Measurements from ENCODE around the gene ALPK1. TPM values are rescaled to one million over a fixed set of nuclear protein-coding genes. Genes with fewer than 3 reads are reported as not detected.

ALPK1 gene
- total and polyA plus RNA-seq, 11 donors: 1.3 to 21.7 (median 3.2) TPM

DNA sequence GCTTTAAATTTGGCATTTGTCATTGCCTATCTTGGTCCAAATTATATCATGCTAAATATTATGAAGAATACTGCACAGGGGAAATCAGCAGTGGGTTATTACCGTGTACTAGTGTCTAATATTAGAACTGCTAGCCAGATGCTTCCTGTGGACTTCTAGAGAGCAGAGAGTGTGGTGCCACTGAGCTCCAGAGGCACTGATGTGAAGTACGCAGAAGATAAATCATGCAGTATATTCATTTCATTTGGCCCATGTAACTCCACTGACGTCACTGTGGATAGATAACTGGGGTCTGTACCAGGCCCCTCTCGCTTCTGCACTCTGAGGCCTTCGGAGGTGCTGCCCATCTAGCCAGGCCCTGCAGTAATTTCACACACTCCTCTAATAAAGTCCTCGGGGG lies 80.0 kb downstream of the ALPK1 start:
- WGBS, 4 donors: 63 to 73% (median 68%) methylated on average over 4 to 6 of the region's 6 CpGs
- no peak overlapping the region for H3K4me3 ChIP-seq
- TF ChIP-seq POLR2A (IDR thresholded peaks at IDR 0.05): no peak
- TF ChIP-seq, protein P1, sequence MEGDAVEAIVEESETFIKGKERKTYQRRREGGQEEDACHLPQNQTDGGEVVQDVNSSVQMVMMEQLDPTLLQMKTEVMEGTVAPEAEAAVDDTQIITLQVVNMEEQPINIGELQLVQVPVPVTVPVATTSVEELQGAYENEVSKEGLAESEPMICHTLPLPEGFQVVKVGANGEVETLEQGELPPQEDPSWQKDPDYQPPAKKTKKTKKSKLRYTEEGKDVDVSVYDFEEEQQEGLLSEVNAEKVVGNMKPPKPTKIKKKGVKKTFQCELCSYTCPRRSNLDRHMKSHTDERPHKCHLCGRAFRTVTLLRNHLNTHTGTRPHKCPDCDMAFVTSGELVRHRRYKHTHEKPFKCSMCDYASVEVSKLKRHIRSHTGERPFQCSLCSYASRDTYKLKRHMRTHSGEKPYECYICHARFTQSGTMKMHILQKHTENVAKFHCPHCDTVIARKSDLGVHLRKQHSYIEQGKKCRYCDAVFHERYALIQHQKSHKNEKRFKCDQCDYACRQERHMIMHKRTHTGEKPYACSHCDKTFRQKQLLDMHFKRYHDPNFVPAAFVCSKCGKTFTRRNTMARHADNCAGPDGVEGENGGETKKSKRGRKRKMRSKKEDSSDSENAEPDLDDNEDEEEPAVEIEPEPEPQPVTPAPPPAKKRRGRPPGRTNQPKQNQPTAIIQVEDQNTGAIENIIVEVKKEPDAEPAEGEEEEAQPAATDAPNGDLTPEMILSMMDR (IDR thresholded peaks at IDR 0.05): no peak
- DNase-seq (no peak), ATAC-seq (no peak)
- H3K27ac ChIP-seq: no peak overlapping the region
- intact Hi-C loops (cut with DNase I): no loop called here
- H3K9me3 ChIP-seq: peaks cover 0 to 8% (median 0%) of the 10 kb centered on the region in 12 donors
- H3K27me3 ChIP-seq: peaks cover 0 to 4% (median 0%) of the 10 kb centered on the region in 9 donors
- H3K4me1 ChIP-seq: peaks cover 0 to 6% (median 0%) of the 10 kb centered on the region in 12 donors
- peaks cover 0 to 43% (median 6%) of the 10 kb centered on the region in 9 donors for H3K36me3 ChIP-seq

DNA sequence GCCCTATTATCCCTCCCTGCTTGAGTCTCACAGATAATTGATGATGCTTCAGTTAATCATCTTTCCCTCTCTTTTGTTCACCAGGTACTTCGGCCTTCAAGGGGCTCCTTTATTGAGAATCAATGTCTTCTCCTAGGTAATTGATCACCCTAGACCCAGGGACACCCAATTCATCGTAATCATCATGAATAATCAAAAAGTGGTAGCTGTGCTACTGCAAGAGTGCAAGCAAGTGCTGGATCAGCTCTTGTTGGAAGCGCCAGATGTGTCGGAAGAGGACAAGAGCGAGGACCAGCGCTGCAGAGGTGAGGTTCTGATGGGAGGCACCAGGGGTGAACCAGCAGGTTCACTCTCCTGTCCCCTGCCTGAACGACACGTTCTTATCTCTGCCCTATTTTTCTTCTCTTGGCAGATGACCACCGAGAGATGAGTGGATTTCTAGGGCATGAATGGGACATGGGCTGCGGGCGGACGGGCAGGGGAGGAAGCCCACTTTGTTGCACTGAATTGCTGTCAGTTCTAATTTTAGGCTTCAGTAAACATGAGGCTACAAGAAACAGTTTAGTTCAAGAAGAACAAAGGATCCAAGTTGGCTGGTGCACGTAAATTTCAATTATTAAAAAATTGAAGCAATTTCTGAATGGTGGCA lies 80.5 kb downstream of the ALPK1 start:
- H3K36me3 ChIP-seq: peaks cover 0 to 47% (median 9%) of the 10 kb centered on the region in 9 donors
- H3K4me3 ChIP-seq: no peak overlapping the region
- DNase-seq (no peak), ATAC-seq (no peak)
- 82 to 88% (median 85%) methylated on average over 13 of the region's 13 CpGs for WGBS, 4 donors
- TF ChIP-seq, protein P1 (IDR thresholded peaks at IDR 0.05): no peak
- TF ChIP-seq POLR2A (IDR thresholded peaks at IDR 0.05): no peak
- no peak overlapping the region for H3K27ac ChIP-seq
- H3K27me3 ChIP-seq: peaks cover 0 to 4% (median 0%) of the 10 kb centered on the region in 9 donors
- H3K4me1 ChIP-seq: peaks cover 0 to 6% (median 0%) of the 10 kb centered on the region in 12 donors
- peaks cover 0 to 8% (median 0%) of the 10 kb centered on the region in 12 donors for H3K9me3 ChIP-seq
- intact Hi-C loops (cut with DNase I): no loop called here

DNA sequence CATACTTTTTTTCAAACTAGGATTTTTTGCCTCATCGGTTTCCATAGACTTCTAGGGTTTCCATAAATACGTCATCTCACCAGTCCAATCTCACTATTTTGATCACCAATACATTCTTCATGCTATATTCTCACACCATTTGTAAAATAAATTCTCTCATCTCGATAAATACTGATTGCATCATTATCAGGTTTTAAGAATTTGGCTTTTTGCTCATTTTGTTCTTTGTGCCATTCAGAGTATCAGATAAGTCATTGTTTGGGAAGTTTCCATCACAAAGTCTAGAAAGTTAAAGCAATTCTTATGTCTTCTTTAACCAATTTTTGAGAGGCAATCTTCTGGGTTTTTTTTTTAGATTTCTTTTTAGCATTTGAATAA lies 81.1 kb downstream of the ALPK1 start:
- Histone ChIP-seq H3K4me3 (no peak overlapping the region), H3K27ac (no peak overlapping the region), H3K27me3 (peaks cover 0 to 4% (median 0%) of the 10 kb centered on the region in 9 donors), H3K4me1 (peaks cover 0 to 6% (median 0%) of the 10 kb centered on the region in 12 donors), H3K36me3 (peaks cover 0 to 52% (median 12%) of the 10 kb centered on the region in 9 donors), H3K9me3 (peaks cover 0 to 8% (median 0%) of the 10 kb centered on the region in 12 donors)
- WGBS, 4 donors: 79 to 98% (median 95%) methylated on average over 3 of the region's 3 CpGs
- intact Hi-C loops (cut with DNase I): no loop called here
- ATAC-seq: no peak
- DNase-seq: no peak
- TF ChIP-seq, protein P1 (IDR thresholded peaks at IDR 0.05): no peak
- TF ChIP-seq POLR2A (IDR thresholded peaks at IDR 0.05): no peak

DNA sequence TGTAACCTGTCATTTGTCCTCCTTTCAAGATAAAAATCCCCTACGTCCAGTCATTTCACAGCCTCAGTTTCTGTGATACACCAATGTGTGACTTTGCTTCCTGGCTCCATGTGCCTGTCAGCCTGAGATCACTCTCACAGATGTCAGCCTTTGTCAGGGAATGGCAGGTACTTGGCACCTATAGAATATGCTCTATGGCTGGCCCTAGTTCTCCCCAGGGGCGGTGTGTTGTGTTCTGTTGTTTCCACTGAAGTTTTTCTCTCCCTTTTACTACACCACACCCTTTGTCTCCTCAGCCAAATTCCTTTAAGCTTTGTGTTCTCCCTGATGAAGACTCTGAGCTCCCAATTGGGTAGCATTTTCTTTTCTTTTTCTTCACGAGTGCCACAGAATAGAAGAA lies 81.7 kb downstream of the ALPK1 start:
- Histone ChIP-seq H3K9me3 (peaks cover 0 to 8% (median 0%) of the 10 kb centered on the region in 12 donors), H3K27ac (no peak overlapping the region), H3K4me1 (peaks cover 0 to 6% (median 0%) of the 10 kb centered on the region in 12 donors), H3K4me3 (no peak overlapping the region), H3K27me3 (peaks cover 0 to 4% (median 0%) of the 10 kb centered on the region in 9 donors), H3K36me3 (peaks cover 0 to 58% (median 13%) of the 10 kb centered on the region in 9 donors)
- ATAC-seq (no peak), DNase-seq (no peak)
- WGBS, 4 donors: 70 to 75% (median 72%) methylated on average over 3 of the region's 3 CpGs
- TF ChIP-seq, protein P1 (IDR thresholded peaks at IDR 0.05): no peak
- TF ChIP-seq POLR2A (IDR thresholded peaks at IDR 0.05): no peak
- intact Hi-C loops (cut with DNase I): no loop called here
